ENCODE data around the gene SPANXC. TPM values are rescaled to one million over a fixed set of nuclear protein-coding genes. Genes with fewer than 3 reads are reported as not detected.
"Not testable (repeated sequence)": the region's sequence is repeated elsewhere in the genome, so short reads cannot be mapped to it uniquely, and the experiment has no call there.

SPANXC gene
- total RNA-seq (0.24 TPM), polyA plus RNA-seq (not detected)
- long read RNA-seq, donor 1, result 0 reads
- long read RNA-seq, donor 2, result 0 reads
- long read RNA-seq, donor 3, result 0 reads
- long read RNA-seq, donor 4, result 0 reads
- long read RNA-seq, donor 5, result 0 reads
- long read RNA-seq, donor 6, result 0 reads
- long read RNA-seq, donor 7, result 0 reads
- long read RNA-seq, donor 8, result 0 reads
- long read RNA-seq, donor 9, result 0 reads
- long read RNA-seq, donor 10, result 0 reads

- not testable (repeated sequence) for H3K27ac ChIP-seq (ENCODE audit: low read depth in 1 of 2, low read length in 1 of 2); DNase-seq (ENCODE audit: low read depth in 6 of 9, low spot score in 9 of 9); H3K4me1 ChIP-seq (ENCODE audit: control insufficient read depth in 2 of 2, insufficient read depth in 2 of 2, low read length in 2 of 2); H3K9me3 ChIP-seq (ENCODE audit: control insufficient read depth in 2 of 2, insufficient read depth in 1 of 2, low read length in 1 of 2); H3K4me3 ChIP-seq (ENCODE audit: low read length in 2 of 2); H3K27me3 ChIP-seq (ENCODE audit: control insufficient read depth in 2 of 2, insufficient read depth in 1 of 2, low read length in 1 of 2); H3K36me3 ChIP-seq (ENCODE audit: control insufficient read depth in 2 of 2, insufficient read depth in 2 of 2, low read length in 1 of 2)
- WGBS, result 98% methylated on average over 5 of the region's 12 CpGs
These were observed at the start of gene SPANXC for GRCh38 chrX:141242417-141242816. SPANXC (minus strand) TSS chrX:141242517; CDS start chrX:141242457, 60 bp downstream.

- Histone ChIP-seq H3K36me3 (ENCODE audit: control insufficient read depth in 2 of 2, insufficient read depth in 2 of 2, low read length in 1 of 2) (no peaks in the 10 kb centered on the region), H3K4me1 (ENCODE audit: control insufficient read depth in 2 of 2, insufficient read depth in 2 of 2, low read length in 2 of 2) (no peaks in the 10 kb centered on the region), H3K27ac (ENCODE audit: low read depth in 1 of 2, low read length in 1 of 2) (no peak overlapping the region), H3K9me3 (ENCODE audit: control insufficient read depth in 2 of 2, insufficient read depth in 1 of 2, low read length in 1 of 2) (no peaks in the 10 kb centered on the region), H3K27me3 (ENCODE audit: control insufficient read depth in 2 of 2, insufficient read depth in 1 of 2, low read length in 1 of 2) (no peaks in the 10 kb centered on the region), H3K4me3 (ENCODE audit: low read length in 2 of 2) (no peak overlapping the region)
- DNase-seq (ENCODE audit: low read depth in 6 of 9, low spot score in 9 of 9), result no peak
- 99% methylated on average over 2 of the region's 2 CpGs for WGBS
These were observed 37.2 kb upstream of the SPANXC start for GRCh38 chrX:141279476-141279875.

- Histone ChIP-seq H3K27ac (ENCODE audit: low read depth in 1 of 2, low read length in 1 of 2) (no peak overlapping the region), H3K9me3 (ENCODE audit: control insufficient read depth in 2 of 2, insufficient read depth in 1 of 2, low read length in 1 of 2) (no peaks in the 10 kb centered on the region), H3K4me3 (ENCODE audit: low read length in 2 of 2) (no peak overlapping the region), H3K27me3 (ENCODE audit: control insufficient read depth in 2 of 2, insufficient read depth in 1 of 2, low read length in 1 of 2) (no peaks in the 10 kb centered on the region), H3K36me3 (ENCODE audit: control insufficient read depth in 2 of 2, insufficient read depth in 2 of 2, low read length in 1 of 2) (no peaks in the 10 kb centered on the region), H3K4me1 (ENCODE audit: control insufficient read depth in 2 of 2, insufficient read depth in 2 of 2, low read length in 2 of 2) (no peaks in the 10 kb centered on the region)
- DNase-seq (ENCODE audit: low read depth in 6 of 9, low spot score in 9 of 9), result peak in 1 of 9 donors; percentile 8
- 62% methylated on average over 3 of the region's 3 CpGs for WGBS
These were observed 36.0 kb upstream of the SPANXC start for GRCh38 chrX:141278306-141278705.

GRCh38 chrX:141258080-141258479 lies 15.8 kb upstream of the SPANXC start:
- Histone ChIP-seq H3K4me1 (ENCODE audit: control insufficient read depth in 2 of 2, insufficient read depth in 2 of 2, low read length in 2 of 2) (no peaks in the 10 kb centered on the region), H3K27ac (ENCODE audit: low read depth in 1 of 2, low read length in 1 of 2) (no peak overlapping the region), H3K36me3 (ENCODE audit: control insufficient read depth in 2 of 2, insufficient read depth in 2 of 2, low read length in 1 of 2) (no peaks in the 10 kb centered on the region), H3K9me3 (ENCODE audit: control insufficient read depth in 2 of 2, insufficient read depth in 1 of 2, low read length in 1 of 2) (no peaks in the 10 kb centered on the region), H3K27me3 (ENCODE audit: control insufficient read depth in 2 of 2, insufficient read depth in 1 of 2, low read length in 1 of 2) (no peaks in the 10 kb centered on the region), H3K4me3 (ENCODE audit: low read length in 2 of 2) (no peak overlapping the region)
- DNase-seq (ENCODE audit: low read depth in 6 of 9, low spot score in 9 of 9), result no peak
- WGBS, result 86% methylated on average over 1 of the region's 1 CpG

- no peak for DNase-seq (ENCODE audit: low read depth in 6 of 9, low spot score in 9 of 9)
- 94% methylated on average over 2 of the region's 2 CpGs for WGBS
- no peaks in the 10 kb centered on the region for H3K9me3 ChIP-seq (ENCODE audit: control insufficient read depth in 2 of 2, insufficient read depth in 1 of 2, low read length in 1 of 2)
These were observed 20.7 kb downstream of the SPANXC start for GRCh38 chrX:141221611-141222010.

GRCh38 chrX:141220342-141221008 lies 21.8 kb downstream of the SPANXC start:
- Histone ChIP-seq H3K4me1 (ENCODE audit: control insufficient read depth in 2 of 2, insufficient read depth in 2 of 2, low read length in 2 of 2) (no peaks in the 10 kb centered on the region), H3K4me3 (ENCODE audit: low read length in 2 of 2) (no peak overlapping the region), H3K27me3 (ENCODE audit: control insufficient read depth in 2 of 2, insufficient read depth in 1 of 2, low read length in 1 of 2) (no peaks in the 10 kb centered on the region), H3K27ac (ENCODE audit: low read depth in 1 of 2, low read length in 1 of 2) (no peak overlapping the region), H3K36me3 (ENCODE audit: control insufficient read depth in 2 of 2, insufficient read depth in 2 of 2, low read length in 1 of 2) (no peaks in the 10 kb centered on the region), H3K9me3 (ENCODE audit: control insufficient read depth in 2 of 2, insufficient read depth in 1 of 2, low read length in 1 of 2) (no peaks in the 10 kb centered on the region)
- no peak for DNase-seq (ENCODE audit: low read depth in 6 of 9, low spot score in 9 of 9)
- WGBS, result 85% methylated on average over 3 of the region's 3 CpGs

More at GRCh38 chrX:141221611-141222010, 20.7 kb downstream of the SPANXC start:
- H3K27me3 ChIP-seq (ENCODE audit: control insufficient read depth in 2 of 2, insufficient read depth in 1 of 2, low read length in 1 of 2), result no peaks in the 10 kb centered on the region
- H3K4me3 ChIP-seq (ENCODE audit: low read length in 2 of 2), result no peak overlapping the region
- H3K36me3 ChIP-seq (ENCODE audit: control insufficient read depth in 2 of 2, insufficient read depth in 2 of 2, low read length in 1 of 2), result no peaks in the 10 kb centered on the region
- no peaks in the 10 kb centered on the region for H3K4me1 ChIP-seq (ENCODE audit: control insufficient read depth in 2 of 2, insufficient read depth in 2 of 2, low read length in 2 of 2)
- H3K27ac ChIP-seq (ENCODE audit: low read depth in 1 of 2, low read length in 1 of 2), result no peak overlapping the region

- H3K4me3 ChIP-seq (ENCODE audit: low read length in 2 of 2), result no peak overlapping the region
- DNase-seq (ENCODE audit: low read depth in 6 of 9, low spot score in 9 of 9), result no peak
- H3K4me1 ChIP-seq (ENCODE audit: control insufficient read depth in 2 of 2, insufficient read depth in 2 of 2, low read length in 2 of 2), result no peaks in the 10 kb centered on the region
- no peaks in the 10 kb centered on the region for H3K27me3 ChIP-seq (ENCODE audit: control insufficient read depth in 2 of 2, insufficient read depth in 1 of 2, low read length in 1 of 2)
- no peaks in the 10 kb centered on the region for H3K36me3 ChIP-seq (ENCODE audit: control insufficient read depth in 2 of 2, insufficient read depth in 2 of 2, low read length in 1 of 2)
- no peaks in the 10 kb centered on the region for H3K9me3 ChIP-seq (ENCODE audit: control insufficient read depth in 2 of 2, insufficient read depth in 1 of 2, low read length in 1 of 2)
- H3K27ac ChIP-seq (ENCODE audit: low read depth in 1 of 2, low read length in 1 of 2), result no peak overlapping the region
- 91% methylated on average over 1 of the region's 1 CpG for WGBS
These were observed 28.1 kb downstream of the SPANXC start for GRCh38 chrX:141214196-141214595.

GRCh38 chrX:141201962-141202361 lies 40.4 kb downstream of the SPANXC start:
- WGBS, result 92% methylated on average over 3 of the region's 3 CpGs
- Histone ChIP-seq H3K4me1 (ENCODE audit: control insufficient read depth in 2 of 2, insufficient read depth in 2 of 2, low read length in 2 of 2) (no peaks in the 10 kb centered on the region), H3K27ac (ENCODE audit: low read depth in 1 of 2, low read length in 1 of 2) (no peak overlapping the region), H3K9me3 (ENCODE audit: control insufficient read depth in 2 of 2, insufficient read depth in 1 of 2, low read length in 1 of 2) (peaks cover 0 to 3% of the 10 kb centered on the region in 2 donors), H3K4me3 (ENCODE audit: low read length in 2 of 2) (no peak overlapping the region), H3K36me3 (ENCODE audit: control insufficient read depth in 2 of 2, insufficient read depth in 2 of 2, low read length in 1 of 2) (no peaks in the 10 kb centered on the region), H3K27me3 (ENCODE audit: control insufficient read depth in 2 of 2, insufficient read depth in 1 of 2, low read length in 1 of 2) (no peaks in the 10 kb centered on the region)
- no peak for DNase-seq (ENCODE audit: low read depth in 6 of 9, low spot score in 9 of 9)

Measured in thymus (tissue), 14 donors.